Prostate gland (tissue), 2 donors: ENCODE data around the gene EIF5B. TPM values are rescaled to one million over a fixed set of nuclear protein-coding genes. Genes with fewer than 3 reads are reported as not detected.

Experiments used
- DNase-seq: peaks from one replicate; pipeline ENCODE4 v3.0.0-alpha.2; 2019; ENCODE audit warnings: low spot score
- H3K27ac ChIP-seq, 2 donors: fragments of 200-600 bp; sonication (generic); 2 replicates each; pipeline ENCODE4 v1.5.1; 2017 to 2019
- H3K27me3 ChIP-seq: fragments of 200-600 bp; sonication (generic); replicated peaks from 2 replicates; pipeline ENCODE4 v1.5.1; 2019; ENCODE audit not compliant: insufficient read depth
- H3K36me3 ChIP-seq, 2 donors: fragments of 200-600 bp; sonication (generic); 1 replicate in 1 of 2; 2 replicates in 1 of 2; pipeline versions ENCODE4 v1.5.1 to v1.8.1; 2017 to 2019
- H3K4me1 ChIP-seq: fragments of 200-600 bp; sonication (generic); replicated peaks from 2 replicates; pipeline ENCODE4 v1.5.1; 2019
- H3K4me3 ChIP-seq, 2 donors: fragments of 200-600 bp; sonication (generic); 2 replicates each; pipeline ENCODE4 v1.5.1; 2017 to 2019
- H3K9me3 ChIP-seq: fragments of 200-600 bp; sonication (generic); 2 replicates; pipeline ENCODE4 v1.5.1; 2017
- CTCF ChIP-seq, 4 experiments: fragments of 200-600 bp in 2 of 4; fragments of 450-650 bp in 2 of 4; sonication (generic) in 2 of 4; IDR thresholded peaks; 1 replicate in 3 of 4; 2 replicates in 1 of 4; pipeline ENCODE4 v1.5.1; 2016 to 2019; ENCODE audit warnings: antibody characterized with exemption in 4 of 4, mild to moderate bottlenecking in 2 of 4, moderate library complexity in 2 of 4
- POLR2A ChIP-seq: fragments of 450-650 bp; IDR thresholded peaks from one replicate; pipeline ENCODE4 v1.6.1; 2016; ENCODE audit warnings: antibody characterized with exemption, mild to moderate bottlenecking
- POLR2AphosphoS5 ChIP-seq: sonication (generic); formaldehyde crosslinking; IDR thresholded peaks from one replicate; pipeline ENCODE4 v1.6.1; 2017; ENCODE audit warnings: antibody characterized with exemption
- WGBS: methylation state at CpG from one replicate; pipeline ENCODE4 v1.1.5; 2018; 5-methylcytosine and 5-hydroxymethylcytosine counted together
- intact Hi-C: fragments of 100-400 bp; cut with DNase I; formaldehyde crosslinking; loops from one replicate; pipeline ENCODE4 v1.14.2; 2022
- total RNA-seq, 2 donors: library from RNA; depleted of rRNA; stranded (reverse); fragments of >200 nt; gene quantifications; one replicate each; pipeline ENCODE4 v1.1.0, GENCODE V29; 2016

The EIF5B gene
- total RNA-seq, 2 donors from 2014 or later, result 24.0 to 40.5 TPM

- intact Hi-C loops, result no loop called here
- Histone ChIP-seq H3K27ac (no peak overlapping the region), H3K9me3 (no peaks in the 10 kb centered on the region), H3K4me1 (no peaks in the 10 kb centered on the region), H3K27me3 (no peaks in the 10 kb centered on the region), H3K4me3 (no peak overlapping the region), H3K36me3 (no peaks in the 10 kb centered on the region)
- 90% methylated on average over 1 of the region's 1 CpG for WGBS
- no peak for DNase-seq
- TF ChIP-seq CTCF (IDR thresholded peaks at IDR 0.05) (no peak), POLR2AphosphoS5 (no peak), POLR2A (no peak)
Measured at GRCh38 chr2:99450199-99450598, 113.0 kb downstream of the EIF5B start.

Other genes with a start within 250 kb of the EIF5B start
- gene C2orf15, start 195.7 kb upstream of the EIF5B start, total RNA-seq, result 1 to 10 TPM in 1 of 2 donors, not detected in 1; 4.5 TPM
- 10 to 100 TPM; 19.0 to 26.5 TPM for gene TSGA10, start 182.4 kb upstream of the EIF5B start, total RNA-seq
- gene LIPT1, start 182.4 kb upstream of the EIF5B start, total RNA-seq, result 10 to 100 TPM in 1 of 2 donors, 1 to 10 TPM in 1; 7.3 to 13.1 TPM
- gene MITD1, start 156.3 kb upstream of the EIF5B start, total RNA-seq, result 10 to 100 TPM; 16.0 to 28.7 TPM
- 10 to 100 TPM; 24.1 to 37.3 TPM for gene MRPL30, start 156.2 kb upstream of the EIF5B start, total RNA-seq
- gene LYG2, start 81.7 kb upstream of the EIF5B start, total RNA-seq, result not detected
- 1 to 10 TPM in 1 of 2 donors, under 1 TPM in 1; 0.32 to 2.8 TPM for gene LYG1, start 36.2 kb upstream of the EIF5B start, total RNA-seq
- 10 to 100 TPM; 27.9 to 30.3 TPM for gene TXNDC9, start 1.1 kb upstream of the EIF5B start, total RNA-seq
- 10 to 100 TPM; 49.5 to 63.5 TPM for gene REV1, start 152.6 kb downstream of the EIF5B start, total RNA-seq